Fibroblast of mammary gland (primary cell): ENCODE measurements around the gene EEPD1.

Experiments
- DNase-seq: peaks from one replicate; pipeline ENCODE4 v3.0.0-alpha.2; 2010; ENCODE audit warnings: low read depth
- H3K4me3 ChIP-seq: 2 replicates; pipeline ENCODE4 v1.5.1; 2011; ENCODE audit warnings: low read depth, mild to moderate bottlenecking, low read length, moderate library complexity; ENCODE audit not compliant: control insufficient read depth
- TF ChIP-seq, protein P1 (sequence below): conservative IDR thresholded peaks from 2 replicates; pipeline ENCODE4 v1.5.1; 2011; ENCODE audit warnings: low read depth, low read length, inconsistent platforms; ENCODE audit not compliant: control insufficient read depth, insufficient read depth

The EEPD1 gene

DNA sequence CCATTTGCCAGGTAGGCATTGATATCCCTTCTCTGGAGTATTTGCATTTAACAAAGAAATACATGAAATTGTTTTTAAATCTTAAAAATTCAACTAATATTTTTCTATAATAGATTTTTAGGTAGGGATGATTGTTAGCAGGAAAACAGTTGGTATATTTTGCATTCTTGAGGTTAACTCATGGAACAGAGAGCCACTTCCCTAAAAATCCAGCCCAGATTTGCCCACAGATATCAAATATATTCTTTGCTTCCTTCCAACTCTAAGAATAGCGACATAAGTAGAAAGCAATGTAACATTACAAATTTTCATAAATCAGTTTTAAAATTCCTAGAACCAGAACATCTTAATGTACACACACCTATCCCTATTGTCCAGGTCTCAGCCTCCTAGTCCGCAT is 191.6 kb downstream of the EEPD1 start:
- TF ChIP-seq, protein P1, sequence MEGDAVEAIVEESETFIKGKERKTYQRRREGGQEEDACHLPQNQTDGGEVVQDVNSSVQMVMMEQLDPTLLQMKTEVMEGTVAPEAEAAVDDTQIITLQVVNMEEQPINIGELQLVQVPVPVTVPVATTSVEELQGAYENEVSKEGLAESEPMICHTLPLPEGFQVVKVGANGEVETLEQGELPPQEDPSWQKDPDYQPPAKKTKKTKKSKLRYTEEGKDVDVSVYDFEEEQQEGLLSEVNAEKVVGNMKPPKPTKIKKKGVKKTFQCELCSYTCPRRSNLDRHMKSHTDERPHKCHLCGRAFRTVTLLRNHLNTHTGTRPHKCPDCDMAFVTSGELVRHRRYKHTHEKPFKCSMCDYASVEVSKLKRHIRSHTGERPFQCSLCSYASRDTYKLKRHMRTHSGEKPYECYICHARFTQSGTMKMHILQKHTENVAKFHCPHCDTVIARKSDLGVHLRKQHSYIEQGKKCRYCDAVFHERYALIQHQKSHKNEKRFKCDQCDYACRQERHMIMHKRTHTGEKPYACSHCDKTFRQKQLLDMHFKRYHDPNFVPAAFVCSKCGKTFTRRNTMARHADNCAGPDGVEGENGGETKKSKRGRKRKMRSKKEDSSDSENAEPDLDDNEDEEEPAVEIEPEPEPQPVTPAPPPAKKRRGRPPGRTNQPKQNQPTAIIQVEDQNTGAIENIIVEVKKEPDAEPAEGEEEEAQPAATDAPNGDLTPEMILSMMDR = no peak
- no peak for DNase-seq

DNA sequence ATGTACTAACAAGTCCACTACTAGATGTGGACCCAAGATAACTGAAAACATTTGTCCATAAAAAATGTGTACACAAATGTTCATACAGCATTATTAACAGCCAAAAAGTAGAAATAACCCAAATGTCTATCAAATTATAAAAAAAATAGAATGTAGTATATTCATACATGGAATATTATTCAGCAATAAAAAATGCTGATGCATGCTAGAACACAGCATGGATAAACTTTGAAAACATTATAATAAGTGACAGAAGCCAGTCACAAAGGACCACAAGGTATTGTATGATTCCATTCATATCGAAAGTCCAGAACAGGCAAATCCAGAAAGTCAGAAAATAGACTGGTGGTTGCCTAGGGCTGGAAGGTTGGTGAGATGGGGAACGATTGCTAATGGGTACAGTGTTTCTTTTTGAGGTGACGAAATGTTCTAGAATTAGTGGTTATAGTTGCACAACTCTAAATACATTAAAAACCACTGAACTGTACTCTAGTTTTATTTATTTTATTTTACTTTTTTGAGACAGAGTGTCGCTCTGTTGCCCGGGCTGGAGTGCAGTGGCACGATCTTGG is 193.3 kb downstream of the EEPD1 start:
- TF ChIP-seq, protein P1 = no peak
- peak; percentile 27 for DNase-seq

More for the DNA sequence above, 191.6 kb downstream of the EEPD1 start:
- no peak overlapping the region for H3K4me3 ChIP-seq

DNA sequence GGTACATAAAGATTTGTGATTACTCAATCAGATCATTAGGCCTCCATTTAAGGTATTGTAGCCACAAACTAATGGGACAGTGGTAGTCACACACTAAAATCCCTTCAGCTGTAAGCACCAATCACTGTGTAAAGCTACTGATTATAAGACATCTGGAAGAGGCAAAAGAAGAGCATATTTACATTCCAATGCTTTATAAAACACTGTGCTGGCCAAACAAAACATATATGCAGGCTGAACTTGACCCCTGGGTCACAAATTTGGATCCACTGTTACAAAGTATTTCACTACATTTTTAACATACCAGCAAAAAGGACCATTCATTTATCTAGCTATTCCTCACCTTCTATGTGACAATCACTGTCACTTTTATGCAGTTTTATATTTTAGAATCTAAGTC is 195.2 kb downstream of the EEPD1 start:
- TF ChIP-seq, protein P1 = no peak
- no peak overlapping the region for H3K4me3 ChIP-seq
- DNase-seq = peak; percentile 56

More for the DNA sequence above, 193.3 kb downstream of the EEPD1 start:
- no peak overlapping the region for H3K4me3 ChIP-seq

DNA sequence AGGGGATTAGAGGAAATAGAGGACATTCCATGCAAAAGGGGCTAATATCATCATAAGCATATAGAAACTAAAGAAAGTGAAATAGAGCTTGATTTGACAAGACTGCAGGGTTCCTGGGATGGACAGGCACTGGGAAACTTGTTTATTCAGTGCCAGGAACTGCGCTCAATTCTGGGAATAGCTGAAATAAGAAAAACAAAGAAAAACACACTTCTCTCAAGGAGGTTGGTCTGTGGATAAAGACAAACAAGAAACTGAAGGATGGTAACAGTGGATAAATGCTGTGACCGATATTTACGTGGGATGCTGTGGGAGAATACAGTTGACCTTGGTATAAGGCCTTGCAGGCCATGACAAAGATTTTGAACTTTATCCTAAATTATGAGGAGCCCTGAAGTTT is 195.7 kb downstream of the EEPD1 start:
- no peak overlapping the region for H3K4me3 ChIP-seq
- TF ChIP-seq, protein P1 = no peak
- DNase-seq = no peak

DNA sequence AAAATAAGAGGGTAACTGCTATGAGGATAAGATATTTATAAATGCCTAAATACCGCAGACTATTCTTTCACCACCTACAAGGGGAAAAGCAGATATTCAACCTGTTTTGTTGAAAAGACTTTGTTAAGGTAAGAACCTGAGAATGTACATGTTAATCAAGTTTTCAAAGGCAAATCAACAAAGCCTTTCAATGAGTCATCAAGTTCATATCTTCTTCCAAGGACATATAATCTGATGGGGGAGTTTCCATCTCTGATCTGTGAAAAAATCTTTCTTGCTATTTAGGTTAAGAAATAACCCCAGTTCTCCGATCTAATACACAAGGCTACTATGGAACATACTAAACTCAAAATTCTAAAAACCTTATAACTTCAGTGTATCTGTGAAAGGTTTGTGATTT is 196.6 kb downstream of the EEPD1 start:
- no peak overlapping the region for H3K4me3 ChIP-seq
- DNase-seq = peak; percentile 6
- TF ChIP-seq, protein P1 = no peak
